ENCODE results near the gene MCMBP. TPM values are rescaled to one million over a fixed set of nuclear protein-coding genes. Genes with fewer than 3 reads are reported as not detected.

MCMBP gene
- total RNA-seq, 4 donors from 2014 or later = 26.2 to 44.4 (median 35.5) TPM

- H3K27me3 ChIP-seq = no peaks in the 10 kb centered on the region
- in situ Hi-C loops (cut with MboI; ENCODE audit: low pct_ligation_motif_present in 1 of 4, low pct_unique_long_range_greater_than_20kb in 1 of 4, low sequenced_read_pairs in 3 of 4) (no loop called here), intact Hi-C loops (cut with DNase I; ENCODE audit: low total_unique reads) (no loop called here)
- WGBS, 2 donors (ENCODE audit: low coverage in 1 of 2) = 95 to 97% methylated on average over 2 to 4 of the region's 4 CpGs
- H3K4me1 ChIP-seq = peaks cover 0 to 7% (median 0%) of the 10 kb centered on the region in 4 donors
- no peaks in the 10 kb centered on the region for H3K36me3 ChIP-seq
- H3K4me3 ChIP-seq = no peak overlapping the region
- H3K27ac ChIP-seq = no peak overlapping the region
- DNase-seq = no peak
- TF ChIP-seq, protein P1, sequence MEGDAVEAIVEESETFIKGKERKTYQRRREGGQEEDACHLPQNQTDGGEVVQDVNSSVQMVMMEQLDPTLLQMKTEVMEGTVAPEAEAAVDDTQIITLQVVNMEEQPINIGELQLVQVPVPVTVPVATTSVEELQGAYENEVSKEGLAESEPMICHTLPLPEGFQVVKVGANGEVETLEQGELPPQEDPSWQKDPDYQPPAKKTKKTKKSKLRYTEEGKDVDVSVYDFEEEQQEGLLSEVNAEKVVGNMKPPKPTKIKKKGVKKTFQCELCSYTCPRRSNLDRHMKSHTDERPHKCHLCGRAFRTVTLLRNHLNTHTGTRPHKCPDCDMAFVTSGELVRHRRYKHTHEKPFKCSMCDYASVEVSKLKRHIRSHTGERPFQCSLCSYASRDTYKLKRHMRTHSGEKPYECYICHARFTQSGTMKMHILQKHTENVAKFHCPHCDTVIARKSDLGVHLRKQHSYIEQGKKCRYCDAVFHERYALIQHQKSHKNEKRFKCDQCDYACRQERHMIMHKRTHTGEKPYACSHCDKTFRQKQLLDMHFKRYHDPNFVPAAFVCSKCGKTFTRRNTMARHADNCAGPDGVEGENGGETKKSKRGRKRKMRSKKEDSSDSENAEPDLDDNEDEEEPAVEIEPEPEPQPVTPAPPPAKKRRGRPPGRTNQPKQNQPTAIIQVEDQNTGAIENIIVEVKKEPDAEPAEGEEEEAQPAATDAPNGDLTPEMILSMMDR (IDR thresholded peaks at IDR 0.05) = no peak
- no peak for TF ChIP-seq POLR2A (IDR thresholded peaks at IDR 0.05)
- no peak for TF ChIP-seq POLR2AphosphoS5 (IDR thresholded peaks at IDR 0.05)
- no peak for TF ChIP-seq EP300 (IDR thresholded peaks at IDR 0.05; ENCODE audit: low read depth)
- no peaks in the 10 kb centered on the region for H3K9me3 ChIP-seq
Observed at GRCh38 chr10:119782981-119783664, 89.5 kb downstream of the MCMBP start.

GRCh38 chr10:119781498-119781897 lies 91.1 kb downstream of the MCMBP start:
- H3K36me3 ChIP-seq = no peaks in the 10 kb centered on the region
- H3K4me3 ChIP-seq = no peak overlapping the region
- H3K27me3 ChIP-seq = no peaks in the 10 kb centered on the region
- TF ChIP-seq POLR2AphosphoS5 (IDR thresholded peaks at IDR 0.05) (no peak), EP300 (IDR thresholded peaks at IDR 0.05; ENCODE audit: low read depth) (no peak), POLR2A (IDR thresholded peaks at IDR 0.05) (no peak)
- TF ChIP-seq, protein P1 (IDR thresholded peaks at IDR 0.05) = no peak
- H3K9me3 ChIP-seq = no peaks in the 10 kb centered on the region
- in situ Hi-C loops (cut with MboI; ENCODE audit: low pct_ligation_motif_present in 1 of 4, low pct_unique_long_range_greater_than_20kb in 1 of 4, low sequenced_read_pairs in 3 of 4) (no loop called here), intact Hi-C loops (cut with DNase I; ENCODE audit: low total_unique reads) (no loop called here)
- 75 to 79% methylated on average over 2 of the region's 2 CpGs for WGBS, 2 donors (ENCODE audit: low coverage in 1 of 2)
- no peak overlapping the region for H3K27ac ChIP-seq
- no peak for DNase-seq
- peaks cover 0 to 6% (median 0%) of the 10 kb centered on the region in 4 donors for H3K4me1 ChIP-seq

DNA sequence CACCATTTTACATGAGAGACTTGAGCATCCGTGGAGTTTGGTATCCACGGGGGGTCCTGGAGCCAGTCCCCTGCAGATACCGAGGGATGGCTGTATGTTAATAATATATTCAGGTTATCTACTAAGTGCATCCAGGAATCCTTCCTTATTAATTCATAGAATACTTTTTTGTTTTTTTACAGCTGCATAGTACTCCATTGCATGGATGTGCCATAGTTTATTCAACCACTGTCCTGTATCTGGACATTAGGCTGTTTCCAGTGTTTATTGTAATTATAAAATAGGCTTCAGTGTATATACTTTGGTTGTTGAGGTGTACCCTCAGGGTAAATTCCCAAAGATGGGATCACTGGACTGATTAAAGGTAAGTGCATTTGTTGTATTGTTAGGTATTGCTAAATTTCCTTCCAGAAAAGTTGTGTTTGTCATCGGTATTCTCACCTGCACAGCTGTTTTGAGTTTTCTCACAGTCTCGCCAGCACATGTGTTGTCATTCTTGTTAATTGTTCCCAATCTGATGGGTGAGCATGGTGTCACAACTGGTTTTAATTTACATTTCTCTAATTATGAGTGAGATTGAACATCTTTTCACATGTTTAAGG lies 91.7 kb downstream of the MCMBP start:
- Histone ChIP-seq H3K36me3 (no peaks in the 10 kb centered on the region), H3K27ac (no peak overlapping the region), H3K4me1 (peaks cover 0 to 4% (median 0%) of the 10 kb centered on the region in 4 donors), H3K27me3 (no peaks in the 10 kb centered on the region), H3K9me3 (no peaks in the 10 kb centered on the region), H3K4me3 (no peak overlapping the region)
- intact Hi-C loops (cut with DNase I; ENCODE audit: low total_unique reads) = no loop called here
- 95 to 97% methylated on average over 5 of the region's 5 CpGs for WGBS, 2 donors (ENCODE audit: low coverage in 1 of 2)
- DNase-seq = no peak
- in situ Hi-C loops (cut with MboI; ENCODE audit: low pct_ligation_motif_present in 1 of 4, low pct_unique_long_range_greater_than_20kb in 1 of 4, low sequenced_read_pairs in 3 of 4) = no loop called here
- TF ChIP-seq POLR2AphosphoS5 (IDR thresholded peaks at IDR 0.05) = no peak

Other genes starting within 250 kb of the MCMBP start
- gene BAG3, start 221.5 kb downstream of the MCMBP start, total RNA-seq = 10 to 100 TPM; 22.5 to 85.7 (median 32.4) TPM
- 10 to 100 TPM; 11.6 to 24.6 (median 16.6) TPM for gene INPP5F, start 146.8 kb downstream of the MCMBP start, total RNA-seq
- gene SEC23IP, start 19.9 kb upstream of the MCMBP start, total RNA-seq = 10 to 100 TPM; 20.5 to 51.7 (median 31.8) TPM